HG03108 (cell line): ENCODE results near the gene SOX8.

Source experiments
- ATAC-seq: cut with Tn5 transposase; IDR thresholded peaks from one replicate; pipeline ENCODE4 v1.9.1; 2021; ENCODE audit warnings: moderate library complexity; ENCODE audit not compliant: unreplicated experiment

The SOX8 gene

DNA sequence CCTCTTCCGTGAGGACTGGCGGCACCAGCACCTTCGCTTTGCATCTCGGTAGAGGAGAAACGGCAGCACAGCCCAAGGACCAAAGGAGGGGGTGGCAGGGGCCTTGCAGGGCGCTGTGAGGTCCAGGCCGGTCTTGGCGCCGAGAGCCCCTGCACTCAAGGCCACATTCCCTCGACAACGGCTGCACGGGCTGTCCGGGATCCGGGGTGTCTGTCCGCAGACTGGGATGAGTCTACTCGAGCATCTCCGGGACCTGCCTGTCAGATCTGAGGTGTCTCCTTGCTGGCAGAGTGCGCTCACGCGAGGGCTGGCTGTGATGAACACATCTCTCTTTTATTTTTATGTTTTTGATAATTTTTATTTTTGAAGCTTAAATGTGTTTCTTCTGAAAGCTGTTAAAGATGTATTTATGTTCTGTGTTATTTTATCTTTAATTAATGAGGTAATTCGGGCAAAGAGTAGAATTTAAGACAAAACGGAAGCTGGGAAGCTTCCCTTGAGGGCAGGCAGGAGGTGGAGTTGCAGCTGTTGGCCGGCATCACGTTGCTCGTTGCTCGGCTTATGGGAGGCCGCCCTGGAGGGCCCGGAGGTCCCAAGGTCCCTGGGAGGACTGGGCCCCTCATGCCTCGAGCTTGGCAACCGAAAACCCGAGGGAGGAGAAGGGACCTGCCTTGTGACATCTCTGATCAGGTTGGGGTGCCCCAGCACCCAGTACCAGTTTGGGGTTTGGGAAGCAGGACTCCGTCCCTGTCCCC, 4.3 kb downstream of the SOX8 start:
- no peak for ATAC-seq

DNA sequence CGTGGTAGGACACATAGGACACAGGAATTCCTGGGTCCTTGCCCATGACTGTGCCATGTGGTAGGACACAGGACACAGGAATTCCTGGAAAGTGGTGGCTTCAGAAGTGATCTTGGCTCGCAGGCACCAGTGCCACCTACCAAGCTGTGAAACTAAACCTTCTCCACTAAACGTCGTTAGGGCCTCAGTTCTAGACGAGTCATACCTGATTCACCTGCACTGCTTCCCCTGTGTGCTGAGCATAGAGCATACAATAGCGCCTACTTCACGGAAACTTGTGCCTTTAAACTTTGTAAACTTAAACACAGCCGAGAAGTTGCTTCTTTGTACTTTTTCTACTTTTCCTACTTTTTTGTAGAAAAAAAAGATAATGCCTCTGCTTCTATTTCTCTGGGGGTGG, 4.8 kb downstream of the SOX8 start:
- ATAC-seq: no peak

DNA sequence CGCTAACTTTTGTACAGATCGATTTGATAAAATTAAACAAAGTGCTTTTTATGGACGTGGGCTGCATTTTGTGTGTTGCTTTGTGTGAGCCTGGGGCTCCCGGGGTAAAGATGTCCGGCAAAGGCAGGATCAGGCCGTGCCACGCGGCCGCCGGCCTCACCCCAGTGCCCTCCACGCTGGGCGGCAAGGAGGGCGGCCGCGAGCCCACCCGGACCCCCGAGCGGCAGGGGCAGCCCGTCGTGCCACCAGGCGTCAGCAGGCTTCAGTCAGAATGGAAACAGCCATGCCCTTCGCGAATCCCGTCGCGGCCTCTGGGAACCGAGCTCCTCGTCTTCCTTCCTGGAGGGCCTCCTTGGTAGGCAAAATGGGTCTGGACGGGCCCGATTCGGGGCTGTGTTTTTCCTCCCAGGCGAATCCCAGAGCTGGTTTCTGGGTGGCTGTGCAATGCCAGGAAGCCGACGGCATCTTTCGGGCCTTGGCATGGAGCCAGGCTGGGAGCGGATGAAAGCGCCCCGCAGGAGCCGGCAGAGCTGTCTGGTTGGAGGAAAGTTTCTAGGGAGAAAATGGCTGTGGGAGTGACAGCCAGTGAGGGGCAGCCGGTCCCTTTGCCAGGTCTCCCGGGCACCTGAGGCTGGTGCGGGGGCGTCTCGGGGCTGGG, 5.5 kb downstream of the SOX8 start:
- ATAC-seq: no peak

DNA sequence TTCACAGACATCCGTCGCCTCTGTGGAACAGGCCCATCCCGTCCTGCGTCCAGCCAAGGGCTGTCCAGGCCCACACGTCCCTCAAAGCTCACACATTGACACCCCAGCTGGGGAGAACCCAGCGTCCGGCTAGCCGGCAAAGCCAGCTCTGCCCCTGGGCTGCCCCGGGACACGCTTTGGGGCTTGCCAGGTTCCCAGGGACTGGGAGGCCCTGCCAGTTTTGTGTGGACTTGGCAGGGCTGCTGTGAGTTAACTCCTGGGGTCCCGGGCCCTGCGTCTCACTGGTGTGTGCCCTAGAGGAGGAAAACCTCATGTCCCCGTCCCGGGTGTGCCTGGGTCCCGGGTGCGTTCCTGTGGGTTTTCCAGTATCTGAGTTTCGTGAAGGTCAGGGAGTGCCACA, 6.3 kb downstream of the SOX8 start:
- no peak for ATAC-seq

DNA sequence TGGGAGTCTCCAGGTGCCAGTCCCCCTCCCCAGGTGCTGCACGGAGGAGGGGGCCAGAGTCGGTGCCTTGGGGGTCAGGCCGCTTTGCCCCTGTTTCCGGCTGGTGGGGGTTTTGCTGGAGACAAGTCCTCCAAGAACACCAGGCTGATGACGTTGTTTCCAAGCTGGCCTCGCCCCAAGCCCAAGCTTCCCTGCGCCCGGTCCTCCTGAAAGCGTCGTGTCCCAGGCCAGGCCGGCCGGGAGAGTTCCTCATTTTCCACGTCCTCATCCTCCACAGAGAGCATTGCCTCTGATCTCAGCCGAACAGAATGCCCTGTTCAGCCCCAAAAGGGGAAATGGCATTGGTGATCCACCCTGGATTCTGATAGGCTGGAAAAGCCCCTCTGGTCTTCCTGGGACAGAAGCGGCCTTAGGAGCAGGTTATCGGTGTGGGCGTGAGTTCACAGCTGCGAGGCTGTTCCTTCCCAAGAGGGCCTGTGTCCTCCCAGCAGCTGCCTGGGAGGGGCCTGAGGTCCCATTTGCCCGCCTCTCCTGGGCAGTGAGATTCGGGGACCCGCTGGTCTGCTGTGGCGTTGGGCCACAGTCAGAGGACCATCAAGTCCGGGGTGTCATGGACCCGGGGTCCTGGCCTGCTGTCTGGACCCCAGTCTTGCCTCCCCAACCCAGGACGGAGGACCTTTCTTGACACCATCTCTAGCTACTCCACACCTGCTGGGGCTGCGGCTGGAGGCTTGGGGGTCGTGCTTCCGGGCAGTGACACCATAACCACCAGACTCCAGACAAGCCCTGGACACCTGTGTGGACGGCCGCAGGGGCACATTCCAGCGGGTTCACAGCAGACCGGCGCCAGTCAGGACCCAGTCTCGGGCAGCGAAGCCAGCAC, 7.1 kb downstream of the SOX8 start:
- ATAC-seq: no peak

DNA sequence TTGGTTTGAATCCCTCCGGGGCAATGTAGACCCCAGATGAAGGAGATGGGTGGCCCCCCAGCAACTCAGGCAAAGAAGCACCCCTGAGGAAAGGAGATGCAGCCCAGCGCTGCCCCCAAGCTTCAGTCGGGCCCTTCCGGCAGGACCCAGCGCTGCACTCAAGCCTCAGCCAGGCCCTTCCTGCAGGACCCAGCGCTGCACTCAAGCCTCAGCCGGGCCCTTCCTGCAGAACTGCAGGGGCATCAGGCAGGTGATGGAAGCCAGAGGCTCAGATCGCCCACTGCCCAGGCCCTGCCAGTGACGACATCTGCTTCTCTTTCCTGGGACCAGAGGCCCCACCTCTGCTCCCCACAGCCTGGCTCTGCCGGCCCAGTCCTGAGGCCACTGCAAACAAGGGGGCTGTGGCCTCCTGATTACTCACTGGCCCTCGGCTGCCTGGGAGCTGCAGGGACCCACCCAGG, 7.8 kb downstream of the SOX8 start:
- ATAC-seq: no peak

DNA sequence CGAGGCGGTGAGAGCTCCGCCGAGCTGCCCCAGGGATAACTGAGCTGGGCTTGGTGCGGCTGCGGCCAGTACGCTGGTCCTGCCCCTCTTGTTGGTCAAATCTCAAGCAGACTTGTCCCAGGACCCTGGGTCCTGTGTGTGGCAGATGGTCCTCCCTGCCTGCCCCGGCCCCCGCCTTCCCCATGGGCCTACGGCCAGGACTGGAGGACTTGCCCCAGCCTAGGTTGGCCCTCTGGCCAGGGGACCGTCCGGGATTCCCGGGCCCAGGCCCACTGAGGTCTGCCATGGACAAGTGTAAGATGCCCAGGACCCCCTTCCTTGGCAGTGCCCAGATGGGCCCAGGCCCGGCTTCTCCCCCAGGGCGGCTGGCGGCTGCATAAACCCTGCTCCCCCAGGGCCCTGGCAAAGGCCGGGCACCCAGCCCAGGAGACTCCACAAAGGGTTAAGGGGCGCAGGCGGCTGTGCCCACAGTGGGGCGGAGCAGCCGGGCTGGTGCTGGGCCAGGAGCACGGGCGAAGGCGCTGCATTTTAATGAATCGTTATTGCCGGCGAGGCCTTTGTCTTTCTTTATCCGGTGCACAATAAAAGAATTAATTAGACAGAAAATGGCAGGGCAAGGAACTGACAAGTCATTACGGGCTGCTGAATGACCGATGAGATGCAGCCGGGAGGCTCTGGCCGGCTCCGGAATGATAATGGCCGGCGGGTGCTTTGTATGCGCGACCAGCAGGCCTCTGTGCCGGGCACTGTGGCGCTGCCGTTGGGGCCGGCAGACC, 9.1 kb downstream of the SOX8 start:
- no peak for ATAC-seq

DNA sequence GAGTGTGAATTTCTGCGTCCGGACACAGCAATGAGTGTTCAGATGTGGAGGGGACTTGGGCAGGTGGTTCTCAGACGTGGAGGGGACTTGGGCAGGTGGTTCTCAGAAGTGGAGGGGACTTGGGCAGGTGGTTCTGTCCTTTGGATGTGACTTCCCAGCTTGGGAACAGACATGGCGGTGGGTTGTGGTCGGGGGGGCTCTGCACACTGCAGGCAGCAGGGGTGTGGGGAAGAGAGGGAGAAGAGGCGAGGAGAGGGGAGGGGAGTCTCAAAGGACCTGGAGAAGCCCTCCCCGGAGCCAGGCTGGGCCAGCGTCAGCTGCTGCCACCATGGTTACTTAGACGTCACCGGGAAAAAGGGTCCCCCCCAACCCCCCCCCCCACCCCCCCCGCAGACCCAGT, 9.8 kb downstream of the SOX8 start:
- no peak for ATAC-seq

DNA sequence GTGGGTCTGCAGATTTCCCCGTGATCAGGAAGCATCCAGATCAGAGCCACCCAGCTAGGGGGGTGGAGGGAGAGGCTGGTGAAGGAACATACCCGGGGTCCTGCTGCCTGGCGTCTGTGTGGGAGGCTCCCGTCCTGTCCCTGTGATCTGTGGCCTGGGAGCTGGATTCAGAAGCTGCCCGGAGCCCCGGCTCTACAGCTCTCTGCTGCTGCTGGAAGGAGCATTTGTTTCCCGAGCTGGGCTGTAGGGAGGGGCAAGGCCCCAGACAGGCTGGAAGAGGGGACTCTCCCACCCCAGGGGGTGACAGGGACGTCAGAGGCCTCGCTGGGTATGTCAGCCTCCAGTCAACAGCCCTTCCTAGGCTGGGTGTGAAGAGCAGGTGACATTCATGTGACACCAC, 10.2 kb downstream of the SOX8 start:
- no peak for ATAC-seq

DNA sequence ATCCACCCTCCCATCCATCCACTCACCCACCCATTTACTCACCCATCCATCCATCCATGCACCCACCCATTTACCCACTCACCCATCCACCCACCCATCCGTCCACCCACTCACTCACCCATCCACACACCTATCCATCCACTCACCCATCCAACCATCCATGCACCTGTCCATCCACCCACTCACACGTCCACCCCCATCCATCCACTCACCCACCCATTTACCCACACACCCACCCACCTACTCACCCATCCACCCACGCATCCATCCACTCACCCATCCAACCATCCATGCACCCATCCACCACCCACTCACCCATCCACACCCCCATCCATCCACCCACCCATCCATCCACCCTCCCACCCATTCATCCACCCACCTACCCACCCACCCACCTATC, 12.2 kb downstream of the SOX8 start:
- no peak for ATAC-seq

DNA sequence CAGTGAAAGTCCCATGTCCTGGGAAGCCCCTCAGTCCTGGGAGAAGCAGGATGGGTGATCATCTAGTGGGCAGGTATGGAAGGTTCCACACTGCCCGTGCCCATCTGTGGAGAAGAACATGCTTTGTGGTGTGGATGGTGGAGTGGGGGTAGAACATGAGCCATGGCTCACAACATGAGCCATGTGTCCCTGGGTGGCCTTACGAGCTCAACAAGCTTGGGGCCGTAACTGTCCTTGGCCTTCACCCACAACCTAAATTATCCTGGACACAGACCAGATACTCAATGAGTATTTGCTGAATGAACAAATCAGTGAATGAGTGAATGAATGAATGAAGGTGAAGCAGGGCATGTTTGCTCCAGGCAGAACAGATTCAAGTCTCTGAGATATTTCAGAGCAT, 13.5 kb downstream of the SOX8 start:
- ATAC-seq: no peak

DNA sequence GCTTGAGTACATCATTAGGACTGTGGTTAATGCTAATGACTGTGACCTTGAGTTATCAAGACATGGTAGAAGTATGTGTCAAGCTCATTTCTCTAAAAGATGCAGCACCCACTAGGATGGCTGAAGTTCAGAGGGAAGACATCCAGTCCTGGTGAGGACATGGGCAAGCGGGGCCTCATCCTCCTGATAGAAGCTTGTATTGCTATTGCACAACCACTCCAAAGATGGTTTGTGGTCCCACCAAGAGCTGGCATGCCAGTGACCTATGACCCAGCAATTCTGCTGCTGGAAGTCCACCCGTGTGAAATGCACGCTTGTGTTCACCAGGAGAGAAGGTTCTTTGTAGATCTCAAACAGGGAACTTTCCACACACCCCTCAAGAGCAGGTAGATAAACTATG, 14.2 kb downstream of the SOX8 start:
- no peak for ATAC-seq

DNA sequence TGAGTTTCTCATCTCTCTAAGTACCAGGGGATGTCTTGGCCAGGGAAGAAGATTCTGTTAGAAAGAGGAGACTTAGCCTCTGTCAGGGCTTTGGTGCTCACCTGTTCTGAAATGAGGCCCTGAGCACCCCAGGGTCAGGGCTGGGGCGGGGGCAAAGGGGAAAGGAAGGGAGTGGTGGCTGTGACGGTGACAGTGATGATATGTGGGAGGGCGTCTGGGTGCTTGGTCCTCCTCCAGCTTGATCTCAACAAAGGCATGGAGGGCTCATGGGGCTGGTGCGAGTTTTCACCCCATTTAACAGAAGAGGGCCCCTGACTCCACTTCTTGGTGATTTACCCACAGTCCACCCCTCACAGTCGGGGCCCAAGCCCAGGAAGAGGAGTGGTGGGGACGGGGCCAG, 15.1 kb downstream of the SOX8 start:
- ATAC-seq: no peak

DNA sequence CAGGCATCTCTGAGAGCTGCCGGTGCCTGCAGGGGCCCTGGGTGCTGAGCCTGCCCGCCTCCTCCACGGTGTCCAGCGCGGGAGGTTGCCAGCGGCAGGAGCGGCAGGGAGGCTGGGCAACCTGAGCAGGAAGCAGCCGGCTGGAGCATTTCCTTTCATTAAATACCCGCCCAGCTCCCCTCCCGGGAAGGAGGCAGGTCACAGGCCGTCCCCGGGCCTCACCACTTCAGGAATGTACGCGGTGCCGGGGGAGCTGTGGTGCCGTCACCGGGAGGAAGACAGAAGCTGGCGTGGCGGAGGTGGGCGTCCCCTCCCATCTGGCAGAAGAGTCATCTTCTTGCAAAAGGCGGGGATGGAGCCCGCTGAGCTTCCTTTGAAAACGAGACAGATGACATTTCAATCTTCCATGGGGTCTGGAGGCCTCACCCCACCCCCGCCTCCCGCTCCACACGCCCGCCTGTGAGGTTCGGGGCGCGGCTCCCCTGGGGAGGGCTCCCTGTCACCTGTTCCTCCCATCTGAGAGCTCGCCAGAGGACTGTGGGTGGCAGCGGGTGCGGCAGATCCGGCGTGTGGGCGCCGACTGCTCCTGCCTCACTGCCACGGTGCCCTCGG, 16.0 kb downstream of the SOX8 start:
- no peak for ATAC-seq

DNA sequence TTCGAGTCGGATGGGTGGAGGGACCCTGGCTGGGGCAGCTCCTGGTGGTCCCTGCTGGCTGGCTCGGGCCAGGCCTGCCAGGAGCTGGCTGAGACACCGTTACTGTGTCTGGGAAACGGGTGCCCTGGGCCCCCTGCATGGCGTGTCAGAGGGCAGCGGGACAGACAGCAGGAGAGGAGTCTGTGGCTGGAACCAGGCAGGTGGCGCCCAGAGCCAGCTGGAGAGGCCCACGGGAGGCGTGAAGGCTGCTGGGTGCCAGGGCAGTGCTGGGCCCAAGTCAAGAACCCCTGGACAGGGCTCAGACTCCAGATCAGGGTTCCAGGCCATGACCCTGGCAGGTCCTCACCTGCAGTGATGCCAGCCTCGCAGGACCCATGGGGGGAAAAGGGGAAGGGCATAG, 16.6 kb downstream of the SOX8 start:
- no peak for ATAC-seq

DNA sequence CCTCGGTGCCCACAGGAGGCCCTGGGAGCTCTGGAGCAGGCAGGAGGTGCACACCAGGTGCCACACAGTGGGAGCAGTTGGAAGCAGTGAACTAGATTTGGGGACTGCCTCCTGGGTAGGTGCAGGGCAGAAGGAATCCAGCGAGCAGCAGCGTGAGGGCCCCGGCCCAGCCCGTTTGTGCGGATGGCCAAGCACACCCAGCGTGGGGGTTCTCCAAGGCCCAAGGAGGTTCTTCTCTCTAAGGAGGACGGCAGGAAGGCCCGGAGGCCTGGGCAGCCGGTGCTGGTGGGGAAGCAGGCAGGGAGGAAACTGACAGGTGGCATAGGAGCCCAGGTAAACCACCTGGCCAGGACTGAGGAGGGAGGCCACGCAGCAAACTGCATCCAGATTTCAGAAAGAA, 17.0 kb downstream of the SOX8 start:
- no peak for ATAC-seq

DNA sequence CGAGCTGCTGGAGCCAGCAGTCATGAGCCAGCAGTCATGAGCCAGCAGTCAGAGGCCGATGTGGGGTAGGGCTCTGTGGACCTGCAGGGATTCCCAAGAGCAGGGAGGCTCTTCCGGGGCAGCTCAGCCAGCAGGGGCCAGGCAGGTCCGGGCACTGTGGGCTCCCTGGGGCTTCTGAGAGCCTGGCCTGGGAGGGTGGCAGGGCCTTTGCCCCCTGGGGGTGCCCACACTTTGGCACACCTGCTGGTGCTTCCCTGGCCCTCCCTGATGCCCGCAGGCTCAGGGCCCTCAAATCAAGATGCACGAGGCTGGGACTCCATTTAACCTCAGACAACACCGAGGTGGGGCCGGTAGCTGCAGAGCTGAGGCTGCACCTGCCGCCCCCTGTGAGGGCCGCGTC, 18.1 kb downstream of the SOX8 start:
- ATAC-seq: no peak

DNA sequence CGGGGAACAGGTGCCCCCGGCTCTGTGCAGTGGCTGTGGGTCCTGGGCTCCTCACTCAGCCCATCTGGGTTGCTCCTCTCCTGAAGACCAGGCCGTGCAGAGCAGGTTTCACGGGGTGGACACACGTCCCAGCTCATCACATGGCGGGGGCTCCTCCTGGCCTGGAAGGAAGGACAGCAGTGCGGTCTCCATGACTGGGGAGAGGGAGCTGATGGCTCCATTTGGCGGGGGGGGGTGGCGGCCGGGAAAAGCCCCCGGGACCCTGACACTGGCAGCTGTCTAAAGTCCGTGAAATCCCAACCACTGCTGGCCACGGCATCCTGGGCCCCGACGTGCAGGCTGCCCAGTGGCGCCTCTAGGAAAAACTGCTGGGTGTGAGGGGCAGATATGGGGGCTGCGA, 19.0 kb downstream of the SOX8 start:
- ATAC-seq: no peak

DNA sequence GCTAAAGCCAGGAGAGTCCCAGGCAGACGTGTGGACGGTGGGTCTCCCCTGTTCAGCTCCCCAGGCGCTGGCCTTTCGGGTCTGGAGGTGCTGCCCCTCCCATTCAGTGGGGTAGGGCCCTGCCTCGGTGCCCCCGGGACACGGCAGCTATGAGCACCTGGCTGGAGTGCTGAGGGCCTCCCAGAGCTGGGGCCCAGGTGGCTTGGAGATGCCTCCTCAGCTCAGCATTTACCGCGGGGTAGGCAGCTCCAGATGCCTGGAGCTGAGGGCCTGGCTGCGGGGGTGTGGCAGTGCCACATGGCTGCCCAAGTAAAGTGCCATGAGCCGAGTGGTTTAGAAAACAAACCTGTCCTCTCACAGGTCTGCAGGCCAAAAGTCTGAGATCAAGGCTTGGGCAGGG, 19.5 kb downstream of the SOX8 start:
- ATAC-seq: no peak

DNA sequence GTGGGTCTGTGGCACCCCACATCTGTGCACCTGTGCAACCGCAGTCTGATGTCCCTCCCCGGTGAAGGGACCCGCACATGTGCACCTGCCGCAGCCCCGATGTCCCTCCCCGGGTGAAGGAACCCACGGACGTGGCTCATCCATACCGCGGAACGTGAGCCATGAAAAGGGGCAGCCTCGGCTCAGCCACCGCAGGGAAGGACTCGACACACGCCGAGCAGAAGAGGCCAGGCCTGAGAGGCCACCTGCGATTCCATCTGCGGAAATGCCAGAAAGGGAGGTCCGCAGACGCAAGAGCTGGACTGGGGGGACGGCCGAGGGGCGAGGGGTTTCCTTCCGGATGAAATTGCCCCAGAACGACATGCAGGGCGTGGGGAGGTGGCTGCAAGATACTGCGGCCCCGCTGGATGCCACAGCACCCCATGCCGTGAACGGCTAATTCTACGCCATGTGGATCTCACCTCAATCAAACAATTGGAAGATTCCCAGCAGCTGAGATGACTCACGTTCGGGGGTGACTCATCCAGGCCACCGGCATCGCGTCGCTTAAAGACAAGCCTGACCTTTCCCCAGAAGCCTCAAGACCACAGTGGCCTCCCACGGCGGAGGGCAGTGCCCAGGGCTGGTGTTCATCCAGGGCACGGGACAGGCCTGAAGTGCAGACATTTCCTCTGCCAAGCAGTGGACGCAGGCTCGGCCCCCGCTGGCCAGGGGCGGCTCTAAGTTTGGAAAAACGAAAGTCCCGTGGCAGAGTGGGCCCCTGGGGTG, 21.0 kb downstream of the SOX8 start:
- ATAC-seq: no peak
